Measurements from ENCODE around the gene ZG16B.

ZG16B gene

GRCh38 chr16:2853531-2854073 lies 23.5 kb downstream of the ZG16B start:
- TF ChIP-seq CTCF (IDR thresholded peaks at IDR 0.05; ENCODE audit: control insufficient read depth, extremely low read depth, insufficient read depth) = no peak
- no peak overlapping the region for H3K4me3 ChIP-seq (ENCODE audit: low read depth, low read length)
- no peak for DNase-seq (ENCODE audit: low read depth)

GRCh38 chr16:2854700-2855309 lies 24.7 kb downstream of the ZG16B start:
- DNase-seq (ENCODE audit: low read depth) = no peak
- peak; percentile 49 for TF ChIP-seq CTCF (IDR thresholded peaks at IDR 0.05; ENCODE audit: control insufficient read depth, extremely low read depth, insufficient read depth)
- no peak overlapping the region for H3K4me3 ChIP-seq (ENCODE audit: low read depth, low read length)

- H3K4me3 ChIP-seq (ENCODE audit: low read depth, low read length) = no peak overlapping the region
- DNase-seq (ENCODE audit: low read depth) = no peak
- TF ChIP-seq CTCF (IDR thresholded peaks at IDR 0.05; ENCODE audit: control insufficient read depth, extremely low read depth, insufficient read depth) = no peak
These were observed 25.4 kb downstream of the ZG16B start for GRCh38 chr16:2855536-2855935.

GRCh38 chr16:2856061-2856670 lies 26.1 kb downstream of the ZG16B start:
- no peak for DNase-seq (ENCODE audit: low read depth)
- no peak overlapping the region for H3K4me3 ChIP-seq (ENCODE audit: low read depth, low read length)
- TF ChIP-seq CTCF (IDR thresholded peaks at IDR 0.05; ENCODE audit: control insufficient read depth, extremely low read depth, insufficient read depth) = no peak

GRCh38 chr16:2856686-2857450 lies 26.8 kb downstream of the ZG16B start:
- DNase-seq (ENCODE audit: low read depth) = no peak
- H3K4me3 ChIP-seq (ENCODE audit: low read depth, low read length) = peak overlapping the region; percentile 43
- no peak for TF ChIP-seq CTCF (IDR thresholded peaks at IDR 0.05; ENCODE audit: control insufficient read depth, extremely low read depth, insufficient read depth)

GRCh38 chr16:2857451-2858244 lies 27.5 kb downstream of the ZG16B start, which contains the start of gene PRSS22:
TSS of gene PRSS22 (minus strand) at chr16:2858170. CDS start at chr16:2858104, 66 bp downstream.
- TF ChIP-seq CTCF (IDR thresholded peaks at IDR 0.05; ENCODE audit: control insufficient read depth, extremely low read depth, insufficient read depth) = no peak
- peak within 1 kb of the TSS; percentile 43 for H3K4me3 ChIP-seq (ENCODE audit: low read depth, low read length)
- no peak for DNase-seq (ENCODE audit: low read depth)
